Measurements from ENCODE around the gene BTBD17.

DNA sequence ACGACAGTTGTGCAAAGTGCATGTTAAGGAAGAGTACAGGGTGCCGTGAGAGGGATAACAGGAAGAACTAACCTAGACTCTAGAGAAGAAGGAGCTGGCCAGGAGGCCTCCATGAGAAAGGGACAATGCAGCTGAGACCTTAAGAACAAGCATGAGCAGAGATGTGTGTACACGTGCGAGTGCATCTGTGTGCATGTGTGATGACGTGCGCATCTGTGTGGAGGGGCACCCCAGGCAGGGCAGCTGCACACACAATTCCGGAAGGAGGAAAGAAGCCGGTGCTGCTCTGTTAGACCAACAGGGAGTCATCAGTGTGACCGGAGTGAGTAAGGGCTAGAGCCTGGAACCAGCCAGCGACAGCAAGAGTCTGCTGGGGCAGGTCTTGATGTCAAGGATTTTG, 43.3 kb downstream of the BTBD17 start:
- TF ChIP-seq, protein P1, sequence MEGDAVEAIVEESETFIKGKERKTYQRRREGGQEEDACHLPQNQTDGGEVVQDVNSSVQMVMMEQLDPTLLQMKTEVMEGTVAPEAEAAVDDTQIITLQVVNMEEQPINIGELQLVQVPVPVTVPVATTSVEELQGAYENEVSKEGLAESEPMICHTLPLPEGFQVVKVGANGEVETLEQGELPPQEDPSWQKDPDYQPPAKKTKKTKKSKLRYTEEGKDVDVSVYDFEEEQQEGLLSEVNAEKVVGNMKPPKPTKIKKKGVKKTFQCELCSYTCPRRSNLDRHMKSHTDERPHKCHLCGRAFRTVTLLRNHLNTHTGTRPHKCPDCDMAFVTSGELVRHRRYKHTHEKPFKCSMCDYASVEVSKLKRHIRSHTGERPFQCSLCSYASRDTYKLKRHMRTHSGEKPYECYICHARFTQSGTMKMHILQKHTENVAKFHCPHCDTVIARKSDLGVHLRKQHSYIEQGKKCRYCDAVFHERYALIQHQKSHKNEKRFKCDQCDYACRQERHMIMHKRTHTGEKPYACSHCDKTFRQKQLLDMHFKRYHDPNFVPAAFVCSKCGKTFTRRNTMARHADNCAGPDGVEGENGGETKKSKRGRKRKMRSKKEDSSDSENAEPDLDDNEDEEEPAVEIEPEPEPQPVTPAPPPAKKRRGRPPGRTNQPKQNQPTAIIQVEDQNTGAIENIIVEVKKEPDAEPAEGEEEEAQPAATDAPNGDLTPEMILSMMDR (IDR thresholded peaks at IDR 0.05; ENCODE audit: poor library complexity): no peak
- TF ChIP-seq EZH2 (IDR thresholded peaks at IDR 0.05; ENCODE audit: borderline replicate concordance) (no peak), EZH2phosphoT487 (IDR thresholded peaks at IDR 0.05; ENCODE audit: low read depth, severe bottlenecking, unreplicated experiment) (no peak)
